GM12878 (cell line): ENCODE results near the gene HTR6.

Source experiments
- CBFB ChIP-seq: IDR thresholded peaks from 2 replicates; pipeline ENCODE4 v1.6.1; 2016; ENCODE audit warnings: antibody characterized with exemption, low read depth
- CREB1 ChIP-seq: IDR thresholded peaks from 2 replicates; pipeline ENCODE4 v1.6.1; 2012; ENCODE audit warnings: low read depth, mild to moderate bottlenecking, inconsistent platforms
- MEF2A ChIP-seq: IDR thresholded peaks from 2 replicates; pipeline ENCODE4 v1.6.1; 2011; ENCODE audit warnings: low read depth, mild to moderate bottlenecking, low read length, moderate library complexity; ENCODE audit not compliant: insufficient read depth
- MTA3 ChIP-seq: IDR thresholded peaks from 2 replicates; pipeline ENCODE4 v1.6.1; 2012; ENCODE audit warnings: low read length, inconsistent platforms, borderline replicate concordance
- POLR2A ChIP-seq: IDR thresholded peaks from 2 replicates; pipeline ENCODE4 v1.6.1; 2011; ENCODE audit warnings: low read depth, mild to moderate bottlenecking, low read length
- SPI1 ChIP-seq: IDR thresholded peaks from 2 replicates; pipeline ENCODE4 v1.6.1; 2011; ENCODE audit warnings: low read depth, mild to moderate bottlenecking, low read length, moderate library complexity, borderline replicate concordance; ENCODE audit not compliant: insufficient read depth
- TARDBP ChIP-seq: IDR thresholded peaks from 2 replicates; pipeline ENCODE4 v1.6.1; 2016; ENCODE audit warnings: borderline replicate concordance
- ZZZ3 ChIP-seq: IDR thresholded peaks from 2 replicates; pipeline ENCODE4 v1.6.1; 2011; ENCODE audit warnings: low read depth; ENCODE audit not compliant: control insufficient read depth, insufficient read length
- TF ChIP-seq, protein P1 (sequence below): IDR thresholded peaks from 2 replicates; pipeline ENCODE4 v1.6.1; 2012; ENCODE audit warnings: low read depth, low read length, improper control_type of control experiment
- TF ChIP-seq, protein P2 (sequence below), 3 experiments: IDR thresholded peaks in 2 of 3; conservative IDR thresholded peaks in 1 of 3; 2 replicates each; pipeline ENCODE4 v1.5.1; 2011; ENCODE audit warnings: low read depth in 3 of 3, low read length in 3 of 3, mild to moderate bottlenecking in 3 of 3, control low read depth in 2 of 3, moderate library complexity in 2 of 3, inconsistent platforms in 1 of 3, mixed read lengths in 1 of 3; ENCODE audit not compliant: control insufficient read depth in 2 of 3, insufficient read depth in 1 of 3; ENCODE audit errors: extremely low read depth in 1 of 3
- TF ChIP-seq, protein P3 (sequence below): IDR thresholded peaks from 2 replicates; pipeline ENCODE4 v1.6.1; 2011; ENCODE audit warnings: low read depth, low read length, improper control_type of control experiment, borderline replicate concordance

DNA sequence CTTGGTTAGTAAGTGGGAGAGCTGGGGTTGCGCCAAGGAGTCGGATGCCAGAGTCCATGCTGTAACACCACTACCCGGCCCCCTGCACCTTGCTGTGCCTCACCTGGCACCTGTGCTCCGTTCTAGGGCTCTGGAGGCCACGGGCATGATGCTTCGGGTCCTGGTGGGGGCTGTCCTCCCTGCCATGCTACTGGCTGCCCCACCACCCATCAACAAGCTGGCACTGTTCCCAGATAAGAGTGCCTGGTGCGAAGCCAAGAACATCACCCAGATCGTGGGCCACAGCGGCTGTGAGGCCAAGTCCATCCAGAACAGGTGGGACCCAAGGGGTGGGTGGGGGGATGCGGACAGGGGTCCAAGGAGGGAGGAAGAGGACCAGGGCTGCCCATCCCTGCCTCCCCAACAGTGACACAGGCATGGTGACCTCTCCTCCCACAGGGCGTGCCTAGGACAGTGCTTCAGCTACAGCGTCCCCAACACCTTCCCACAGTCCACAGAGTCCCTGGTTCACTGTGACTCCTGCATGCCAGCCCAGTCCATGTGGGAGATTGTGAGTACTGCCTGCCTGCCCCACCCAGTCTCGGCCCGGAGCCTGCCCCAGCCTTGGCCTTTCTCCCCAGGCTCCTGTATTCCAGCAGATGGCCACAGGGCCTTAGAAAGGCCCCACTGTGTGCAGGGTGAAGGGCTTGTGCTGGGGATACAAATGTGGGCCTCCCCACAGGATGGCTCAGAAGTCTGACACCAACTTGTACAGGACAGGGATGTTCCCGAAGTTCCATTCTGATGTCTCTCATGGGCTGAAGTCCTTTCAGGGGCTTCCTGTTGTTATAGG is 9.6 kb upstream of the HTR6 start:
- TF ChIP-seq, protein P1, sequence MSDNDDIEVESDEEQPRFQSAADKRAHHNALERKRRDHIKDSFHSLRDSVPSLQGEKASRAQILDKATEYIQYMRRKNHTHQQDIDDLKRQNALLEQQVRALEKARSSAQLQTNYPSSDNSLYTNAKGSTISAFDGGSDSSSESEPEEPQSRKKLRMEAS: no peak
- no peak for TF ChIP-seq MTA3
- no peak for TF ChIP-seq ZZZ3
- TF ChIP-seq CREB1: no peak
- TF ChIP-seq, protein P2, sequence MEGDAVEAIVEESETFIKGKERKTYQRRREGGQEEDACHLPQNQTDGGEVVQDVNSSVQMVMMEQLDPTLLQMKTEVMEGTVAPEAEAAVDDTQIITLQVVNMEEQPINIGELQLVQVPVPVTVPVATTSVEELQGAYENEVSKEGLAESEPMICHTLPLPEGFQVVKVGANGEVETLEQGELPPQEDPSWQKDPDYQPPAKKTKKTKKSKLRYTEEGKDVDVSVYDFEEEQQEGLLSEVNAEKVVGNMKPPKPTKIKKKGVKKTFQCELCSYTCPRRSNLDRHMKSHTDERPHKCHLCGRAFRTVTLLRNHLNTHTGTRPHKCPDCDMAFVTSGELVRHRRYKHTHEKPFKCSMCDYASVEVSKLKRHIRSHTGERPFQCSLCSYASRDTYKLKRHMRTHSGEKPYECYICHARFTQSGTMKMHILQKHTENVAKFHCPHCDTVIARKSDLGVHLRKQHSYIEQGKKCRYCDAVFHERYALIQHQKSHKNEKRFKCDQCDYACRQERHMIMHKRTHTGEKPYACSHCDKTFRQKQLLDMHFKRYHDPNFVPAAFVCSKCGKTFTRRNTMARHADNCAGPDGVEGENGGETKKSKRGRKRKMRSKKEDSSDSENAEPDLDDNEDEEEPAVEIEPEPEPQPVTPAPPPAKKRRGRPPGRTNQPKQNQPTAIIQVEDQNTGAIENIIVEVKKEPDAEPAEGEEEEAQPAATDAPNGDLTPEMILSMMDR (IDR thresholded peaks at IDR 0.05 in 2 of 3, conservative IDR thresholded peaks at IDR 0.05 in 1 of 3; ENCODE audit: control insufficient read depth in 2 of 3, extremely low read depth in 1 of 3, insufficient read depth in 1 of 3, low read depth in 3 of 3, low read length in 3 of 3): no peak
- TF ChIP-seq POLR2A: no peak
- no peak for TF ChIP-seq TARDBP
- no peak for TF ChIP-seq CBFB
- TF ChIP-seq, protein P3, sequence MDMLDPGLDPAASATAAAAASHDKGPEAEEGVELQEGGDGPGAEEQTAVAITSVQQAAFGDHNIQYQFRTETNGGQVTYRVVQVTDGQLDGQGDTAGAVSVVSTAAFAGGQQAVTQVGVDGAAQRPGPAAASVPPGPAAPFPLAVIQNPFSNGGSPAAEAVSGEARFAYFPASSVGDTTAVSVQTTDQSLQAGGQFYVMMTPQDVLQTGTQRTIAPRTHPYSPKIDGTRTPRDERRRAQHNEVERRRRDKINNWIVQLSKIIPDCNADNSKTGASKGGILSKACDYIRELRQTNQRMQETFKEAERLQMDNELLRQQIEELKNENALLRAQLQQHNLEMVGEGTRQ: no peak
- no peak for TF ChIP-seq MEF2A
- TF ChIP-seq SPI1: no peak
